NOMO-1 (cell line): ENCODE data around the gene CD55.
"Not testable (repeated sequence)": the region's sequence is repeated elsewhere in the genome, so short reads cannot be mapped to it uniquely, and the experiment has no call there.

Source experiments
- DNase-seq, 2 experiments: peaks; one replicate each; lab custom pipeline; 2025; ENCODE audit not compliant: unreplicated experiment in 2 of 2; lab: John Stamatoyannopoulos, UW

CD55 gene

DNA sequence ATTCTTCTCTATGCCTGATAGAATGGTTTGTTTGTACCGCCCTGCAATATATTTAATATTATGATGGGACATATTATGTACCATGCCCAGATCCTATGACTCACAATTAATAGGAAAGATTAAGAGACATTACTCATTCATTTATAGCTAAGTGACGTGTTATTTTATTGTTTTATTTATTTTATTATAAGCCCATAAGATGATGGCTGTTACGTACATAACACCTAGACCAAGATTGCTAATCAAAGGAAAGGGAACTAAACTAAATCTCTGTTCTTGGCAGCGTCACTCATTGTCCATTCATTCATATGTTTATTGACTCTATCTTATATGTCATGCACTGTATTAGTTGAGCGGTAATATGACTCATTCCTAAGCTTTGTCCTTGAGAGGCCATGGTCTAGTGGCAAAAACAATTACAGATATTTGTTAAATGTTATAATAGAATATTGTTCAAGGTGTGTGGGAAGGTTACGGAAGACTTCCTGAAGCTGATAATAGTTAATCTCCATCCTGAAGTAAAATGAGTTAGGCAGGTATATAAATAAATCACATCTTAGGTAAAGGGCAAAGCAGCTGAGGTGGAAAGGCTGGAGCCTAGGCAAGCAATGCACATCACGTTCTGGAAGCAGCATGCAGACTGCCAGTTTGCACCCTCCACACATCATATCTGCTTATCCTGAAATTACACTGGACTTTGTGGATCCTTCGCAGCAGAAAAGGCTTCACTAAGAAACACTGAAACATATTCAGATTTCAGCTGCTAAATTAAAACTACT, 16.6 kb upstream of the CD55 start:
- no peak for DNase-seq

DNA sequence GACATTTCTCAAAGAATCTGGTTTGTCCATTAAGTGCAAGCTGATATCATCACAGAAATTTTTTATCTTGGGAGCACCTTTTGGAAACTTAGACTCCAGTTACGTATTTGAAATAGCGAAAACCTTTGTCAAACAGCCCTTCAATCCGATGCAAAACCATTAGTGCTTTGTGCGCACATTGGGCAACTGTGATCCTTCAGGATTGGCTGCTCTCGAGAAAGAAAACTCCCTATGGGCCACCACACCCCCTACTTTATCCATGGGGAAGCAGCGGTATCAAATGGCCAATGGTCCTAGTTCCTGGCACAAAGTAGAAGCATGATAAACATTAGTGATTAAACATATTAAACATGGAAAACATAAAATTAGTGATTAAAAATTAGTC, 16.0 kb upstream of the CD55 start:
- no peak for DNase-seq

DNA sequence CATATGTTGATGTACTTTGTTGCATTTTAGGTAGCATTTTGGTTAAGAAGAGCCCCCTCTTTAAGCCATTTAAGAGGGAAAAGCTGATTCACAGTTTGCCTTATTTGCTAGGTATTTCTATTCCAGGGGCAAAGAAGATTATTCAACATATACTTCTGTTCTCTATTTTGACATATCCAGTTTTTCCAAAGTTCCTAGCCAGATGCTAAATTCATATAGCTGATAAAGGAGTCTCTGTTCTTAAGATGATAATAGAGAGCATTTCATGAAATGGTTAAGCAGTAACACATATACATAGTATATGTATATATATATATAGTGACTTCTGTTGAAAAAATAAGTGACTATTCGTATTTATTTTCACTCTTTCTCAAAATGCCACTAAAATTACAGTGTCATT, 15.5 kb upstream of the CD55 start:
- DNase-seq = no peak

DNA sequence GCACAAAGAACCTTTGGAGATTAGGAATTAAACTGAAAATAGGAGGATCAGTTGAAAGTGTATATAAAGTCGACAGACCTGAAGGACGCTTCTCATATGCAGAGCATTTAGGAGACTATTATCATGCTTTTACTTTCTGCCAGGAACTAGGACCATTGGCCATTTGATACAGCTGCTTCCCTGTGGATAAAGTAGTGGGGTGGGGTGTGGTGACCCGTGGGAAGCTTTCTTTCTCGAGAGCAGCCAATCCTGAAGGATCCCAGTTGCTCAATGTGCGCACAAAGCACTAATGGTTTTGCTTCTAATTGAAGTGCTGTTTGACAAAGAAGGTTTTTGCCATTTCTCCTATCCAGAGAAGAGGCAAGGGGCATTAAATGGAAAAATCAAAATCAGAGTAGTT, 14.9 kb upstream of the CD55 start:
- no peak for DNase-seq

DNA sequence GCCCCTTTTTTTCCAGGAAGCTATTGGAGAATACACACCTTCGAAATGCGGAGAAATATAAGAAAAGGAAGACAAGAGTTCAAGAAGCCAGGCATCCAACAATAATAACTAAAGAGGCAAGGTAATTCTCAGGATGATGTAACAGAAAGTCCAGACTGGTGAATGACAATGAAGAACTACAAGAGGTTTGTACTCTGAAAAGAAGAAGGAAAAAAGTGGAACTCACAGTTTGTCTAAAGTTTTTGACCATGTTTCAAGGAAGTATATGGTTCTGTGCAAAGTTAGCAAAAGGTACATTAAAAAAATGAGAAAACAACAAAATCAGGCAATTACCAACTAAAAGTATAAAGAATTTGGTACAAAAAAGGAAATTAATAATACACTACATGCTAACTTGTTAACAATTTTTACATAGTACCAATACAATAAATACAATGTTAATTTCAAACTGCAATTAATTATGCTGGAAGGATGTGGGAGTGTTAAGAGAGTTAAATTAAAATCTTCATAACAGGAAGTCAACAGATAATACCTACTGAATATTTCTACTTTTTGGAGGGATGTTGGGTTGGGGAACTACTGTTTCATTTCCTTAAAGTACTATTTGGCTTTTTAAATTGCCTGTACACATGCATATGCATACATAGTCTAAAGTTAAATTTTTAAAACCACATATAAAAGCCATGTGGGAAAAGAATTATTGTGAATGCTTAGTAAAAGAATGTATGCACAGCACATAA, 12.9 kb upstream of the CD55 start:
- peak; percentile 39 to 74 for DNase-seq

DNA sequence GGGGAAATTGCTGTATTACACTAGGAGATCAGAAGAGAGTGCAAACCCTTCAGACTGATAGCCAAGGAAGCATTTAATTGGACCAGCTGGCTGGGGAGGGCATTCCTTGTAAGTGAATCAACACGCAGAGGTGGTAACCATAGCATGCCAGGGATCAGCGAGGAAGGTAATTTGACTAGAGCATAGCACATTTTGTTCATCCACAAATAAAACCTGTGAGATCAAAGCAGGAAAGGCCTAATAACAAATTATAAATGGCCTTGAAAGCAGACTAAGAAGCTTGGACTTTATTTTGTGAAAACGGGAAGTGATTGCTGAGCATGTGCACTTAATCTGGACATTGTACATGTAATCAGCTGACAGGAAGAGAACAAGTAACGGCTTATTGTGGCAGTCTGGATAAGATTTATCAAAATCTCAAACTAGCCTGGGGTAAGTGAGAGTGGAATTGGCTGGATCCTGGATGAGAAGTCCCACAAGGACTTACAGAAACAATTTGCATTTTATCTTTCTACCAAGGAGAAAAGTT, 11.7 kb upstream of the CD55 start:
- peak; percentile 55 to 70 for DNase-seq

DNA sequence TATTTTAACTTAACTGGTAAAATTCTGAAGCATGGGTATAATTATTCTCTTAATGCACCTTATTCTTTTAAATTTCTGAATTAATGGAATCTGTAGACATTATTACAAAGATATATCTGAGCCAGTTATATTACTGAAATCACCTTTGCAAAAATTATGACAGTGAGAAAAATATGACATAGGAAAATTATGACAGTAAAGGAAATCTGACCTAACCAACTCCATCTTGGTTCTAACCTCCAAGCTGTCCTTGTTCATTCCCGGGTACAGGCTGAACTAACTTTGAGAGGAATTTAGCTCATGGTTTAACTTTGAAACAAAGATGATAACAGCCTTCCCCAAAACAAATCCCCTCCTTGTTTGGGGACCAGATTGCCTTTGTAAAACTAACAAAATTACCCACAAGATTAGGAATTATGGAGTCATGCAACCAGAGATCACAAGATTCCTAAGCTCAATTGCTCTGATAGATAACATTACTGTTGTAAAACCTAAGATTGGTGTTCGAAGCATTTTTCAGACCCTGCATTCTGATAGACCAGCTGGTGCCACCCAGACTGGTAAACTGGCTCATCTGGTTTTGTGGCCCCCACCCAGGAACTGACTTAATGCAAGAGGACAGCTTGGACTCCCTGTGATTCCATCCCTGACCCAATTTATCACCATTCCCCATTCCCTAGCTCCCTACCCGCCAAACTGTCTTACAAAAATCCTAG, 9.4 kb upstream of the CD55 start:
- DNase-seq = no peak

DNA sequence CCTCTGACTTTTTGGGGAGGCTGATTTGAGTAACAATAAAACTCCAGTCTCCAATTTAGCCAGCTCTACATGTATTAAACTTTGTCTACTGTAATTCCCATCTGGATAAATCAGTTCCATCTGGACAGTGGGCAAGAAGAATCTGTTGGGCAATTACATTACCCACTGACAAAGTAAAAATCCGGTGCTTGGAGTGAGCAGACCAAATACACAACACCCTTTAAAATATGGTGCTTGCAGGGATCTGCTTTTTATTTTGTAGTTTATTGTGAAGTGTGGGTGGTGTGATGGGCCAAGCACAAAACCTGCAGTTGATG, 8.9 kb upstream of the CD55 start:
- no peak for DNase-seq

DNA sequence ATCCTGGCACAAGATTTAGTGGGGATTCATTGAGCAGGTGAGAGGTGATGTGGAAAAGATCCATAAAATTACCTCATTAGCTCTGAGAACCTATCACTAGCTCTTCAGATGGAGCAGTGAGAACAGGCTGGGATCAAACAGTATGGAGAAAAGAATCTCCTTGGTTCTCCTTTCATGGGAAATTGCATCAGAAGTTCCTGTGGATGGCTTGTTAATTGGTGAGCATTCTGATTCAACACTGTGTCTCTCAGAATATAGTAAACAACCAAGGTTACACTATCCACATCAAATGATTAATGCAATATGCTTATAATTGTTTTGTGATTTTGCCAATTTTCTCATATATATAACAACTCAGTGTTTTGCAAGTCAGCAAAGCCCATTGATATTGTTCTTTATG, 8.3 kb upstream of the CD55 start:
- DNase-seq = peak in 1 of 2 experiments; percentile 15

DNA sequence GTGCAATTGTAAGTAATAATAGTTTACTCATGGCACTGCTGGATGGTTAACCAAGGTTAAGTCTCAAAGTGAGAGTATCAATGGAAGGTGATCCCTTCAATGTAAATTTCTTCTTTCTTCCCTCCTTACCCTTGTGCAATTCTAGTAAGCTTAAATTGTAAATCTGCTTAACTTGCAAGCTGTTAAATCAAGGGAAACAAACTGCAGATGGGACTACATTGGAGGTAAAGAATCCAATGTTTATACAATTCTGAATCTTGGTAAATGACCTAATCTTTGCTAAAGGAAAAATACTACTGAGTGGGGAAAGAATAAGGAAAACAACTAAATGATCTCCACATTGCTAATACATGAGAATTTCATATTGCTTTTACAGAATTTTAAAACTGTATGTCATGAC, 6.7 kb upstream of the CD55 start:
- DNase-seq = no peak

DNA sequence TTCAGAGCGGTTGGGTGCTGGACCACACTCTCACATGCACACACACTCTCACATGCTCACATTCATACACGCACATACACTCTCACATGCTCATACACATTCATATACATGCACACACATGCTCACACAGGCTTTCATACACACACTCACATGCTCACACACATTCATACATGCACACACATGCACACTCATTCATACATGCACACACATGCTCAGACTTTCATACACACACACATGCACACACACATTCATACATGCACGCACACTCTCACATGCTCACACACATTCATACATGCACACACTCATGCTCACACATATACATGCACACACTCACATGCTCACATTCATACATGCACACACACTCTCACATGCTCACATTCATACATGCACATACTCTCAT, 6.0 kb upstream of the CD55 start:
- no peak for DNase-seq

DNA sequence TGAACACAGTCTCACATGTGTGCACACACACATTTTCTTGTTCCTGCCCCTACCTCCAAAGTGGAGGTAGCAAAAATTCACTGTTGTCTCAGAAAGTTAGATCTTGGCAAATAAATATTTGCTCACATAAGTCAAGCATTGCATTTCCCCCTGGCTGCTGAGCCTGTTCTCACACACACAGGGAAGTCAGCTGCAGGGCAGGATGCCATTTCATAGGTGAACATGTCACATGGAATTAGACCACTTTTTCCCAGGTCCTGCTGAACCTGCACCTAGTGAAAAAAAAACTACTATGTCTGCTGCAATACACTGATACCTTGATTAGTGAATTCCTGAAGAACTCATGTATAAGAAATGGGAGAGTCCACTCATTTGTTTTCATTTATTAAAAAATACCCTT, 5.3 kb upstream of the CD55 start:
- no peak for DNase-seq

DNA sequence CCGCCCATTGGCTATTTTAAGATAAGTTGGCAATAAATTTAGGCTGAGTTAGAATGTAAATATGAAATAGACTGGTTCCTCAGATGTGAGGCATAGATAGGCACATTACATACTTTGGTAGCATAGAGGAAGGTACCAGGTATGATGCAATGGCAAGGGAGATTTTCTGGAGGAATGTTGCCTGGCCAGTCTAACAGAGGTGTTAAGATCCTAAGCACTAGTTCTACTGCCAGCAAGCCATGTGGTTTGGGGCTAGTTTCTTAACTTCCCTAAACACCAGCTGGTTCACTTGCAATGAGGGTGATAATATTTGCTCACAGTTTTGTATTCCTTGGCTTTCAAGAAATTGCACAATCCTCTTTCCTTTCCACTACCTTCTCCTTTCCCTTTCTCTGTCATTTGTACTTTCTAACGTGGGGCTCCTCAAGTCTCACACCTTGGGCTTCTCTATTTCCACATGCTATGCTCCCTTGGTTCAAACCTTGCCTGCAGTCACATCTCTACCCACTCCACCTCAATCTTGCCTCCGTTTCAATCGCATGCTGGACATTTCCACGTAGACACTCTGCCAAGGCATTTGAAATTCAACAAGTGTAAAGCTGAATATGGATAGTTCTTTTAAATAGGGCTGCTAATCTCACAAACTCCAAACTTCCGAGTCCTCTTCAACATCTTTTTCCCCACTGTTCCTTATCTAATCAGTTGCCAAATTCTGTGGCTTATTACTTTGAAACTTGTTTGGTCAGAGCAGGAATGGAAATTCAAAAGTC, 4.7 kb upstream of the CD55 start:
- DNase-seq = peak; percentile 73 to 89

DNA sequence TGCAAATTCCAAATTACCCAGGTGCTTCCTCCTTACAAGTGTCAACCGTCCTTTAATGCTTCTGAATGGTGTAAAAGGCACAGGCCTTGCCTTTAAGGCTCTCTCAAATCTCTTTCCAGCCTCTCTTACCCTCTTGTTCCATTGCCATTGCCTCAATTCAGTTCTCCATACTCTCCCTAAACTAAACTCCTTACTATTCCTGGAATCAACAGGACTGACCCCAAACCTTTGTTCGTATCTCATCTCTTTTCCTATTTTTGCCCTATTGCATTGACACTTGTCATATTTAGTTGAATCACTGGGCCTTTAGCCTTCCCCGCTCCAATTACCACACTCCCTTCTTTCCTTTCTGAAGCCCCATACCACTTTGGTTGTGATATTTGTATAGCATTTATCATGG, 3.9 kb upstream of the CD55 start:
- DNase-seq = no peak

DNA sequence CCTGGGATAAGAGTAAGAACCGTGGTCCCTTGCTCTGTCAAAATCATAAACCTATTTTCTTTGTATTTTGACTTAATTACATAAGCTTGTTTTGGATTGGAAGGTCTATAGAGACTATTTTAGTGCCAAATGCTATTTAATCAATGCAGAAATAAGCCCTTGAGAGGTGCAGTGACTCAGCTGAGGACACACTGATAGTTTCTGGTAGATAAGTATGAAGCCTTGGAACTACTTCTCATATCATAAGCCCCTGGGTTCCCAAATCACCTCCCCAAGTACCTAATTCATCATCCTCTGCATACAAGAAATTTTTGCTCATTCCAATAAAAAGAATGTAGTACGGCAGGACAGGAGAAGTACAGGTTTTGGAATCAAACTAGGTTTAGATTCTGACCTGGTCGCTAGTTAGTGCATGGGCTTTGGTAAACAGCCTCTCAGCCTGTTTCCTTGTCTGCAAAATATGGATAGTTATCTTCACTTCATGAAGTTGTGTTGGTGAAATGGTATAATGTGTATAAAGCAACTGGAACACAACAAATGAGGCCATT, 3.3 kb upstream of the CD55 start:
- no peak for DNase-seq

DNA sequence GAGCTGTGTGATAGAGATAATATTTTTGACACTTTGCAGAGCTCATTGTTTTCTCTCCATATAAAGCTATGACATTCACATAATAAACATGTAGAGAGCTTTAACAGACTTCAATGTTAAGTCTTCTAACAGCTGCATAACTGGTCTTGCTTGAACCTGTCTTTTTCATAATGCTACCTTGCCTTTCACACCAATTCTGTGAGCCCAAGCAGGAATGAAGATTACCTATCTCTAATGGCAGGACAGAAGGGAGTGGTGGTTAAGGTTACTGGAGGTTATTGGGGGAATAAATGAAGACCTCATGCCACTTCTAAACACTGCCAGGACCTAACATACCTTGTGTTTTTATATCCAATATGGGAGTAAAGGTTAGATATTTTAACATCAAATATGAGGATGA, 2.3 kb upstream of the CD55 start:
- no peak for DNase-seq

DNA sequence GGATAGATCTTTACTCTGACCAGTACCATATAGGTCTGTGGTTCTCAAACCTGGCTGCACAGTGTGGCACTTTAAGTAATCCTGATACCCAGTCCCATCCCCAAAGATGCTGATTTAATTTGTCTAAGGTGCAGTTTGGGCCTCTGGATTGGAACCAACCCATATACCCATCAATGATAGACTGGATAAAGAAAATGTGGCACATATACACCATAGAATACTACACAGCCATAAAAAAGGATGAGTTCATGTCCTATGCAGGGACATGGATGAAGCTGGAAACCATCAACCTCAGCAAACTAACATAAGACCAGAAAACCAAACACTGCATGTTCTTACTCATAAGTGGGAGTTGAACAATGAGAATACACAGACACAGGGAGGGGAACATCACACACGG, 1.4 kb upstream of the CD55 start:
- not testable (repeated sequence) for DNase-seq

DNA sequence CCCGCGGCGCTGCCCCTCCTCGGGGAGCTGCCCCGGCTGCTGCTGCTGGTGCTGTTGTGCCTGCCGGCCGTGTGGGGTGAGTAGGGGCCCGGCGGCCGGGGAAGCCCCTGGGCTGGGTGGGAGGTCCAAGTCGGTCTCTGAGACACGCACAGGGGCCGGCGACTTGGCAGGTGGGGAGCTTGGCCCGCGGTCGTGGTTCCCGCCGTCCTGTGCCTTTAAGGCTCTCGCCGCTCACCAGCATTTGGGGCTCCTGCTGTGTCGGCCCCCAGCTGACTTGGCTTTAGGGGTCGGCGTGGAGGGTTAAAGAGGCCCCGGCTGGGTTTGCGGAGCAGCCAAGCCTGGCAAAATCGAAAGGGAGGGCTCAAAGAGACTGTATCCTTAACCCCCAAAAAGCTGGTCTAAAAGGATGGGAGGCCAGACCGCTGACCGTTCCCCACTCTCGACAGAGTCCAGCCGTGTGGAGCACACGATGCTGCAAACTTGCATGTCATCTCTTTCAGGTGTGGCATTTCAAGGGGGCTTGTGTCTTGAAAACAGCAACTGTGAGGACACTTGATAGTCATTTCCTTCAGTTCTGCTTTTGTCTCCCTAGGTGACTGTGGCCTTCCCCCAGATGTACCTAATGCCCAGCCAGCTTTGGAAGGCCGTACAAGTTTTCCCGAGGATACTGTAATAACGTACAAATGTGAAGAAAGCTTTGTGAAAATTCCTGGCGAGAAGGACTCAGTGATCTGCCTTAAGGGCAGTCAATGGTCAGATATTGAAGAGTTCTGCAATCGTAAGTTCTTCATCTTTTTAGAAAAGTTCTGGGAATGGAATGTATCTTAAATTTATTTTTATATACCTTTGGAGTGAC, 540 bp downstream of the CD55 start:
- peak in 1 of 2 experiments; percentile 15 for DNase-seq

DNA sequence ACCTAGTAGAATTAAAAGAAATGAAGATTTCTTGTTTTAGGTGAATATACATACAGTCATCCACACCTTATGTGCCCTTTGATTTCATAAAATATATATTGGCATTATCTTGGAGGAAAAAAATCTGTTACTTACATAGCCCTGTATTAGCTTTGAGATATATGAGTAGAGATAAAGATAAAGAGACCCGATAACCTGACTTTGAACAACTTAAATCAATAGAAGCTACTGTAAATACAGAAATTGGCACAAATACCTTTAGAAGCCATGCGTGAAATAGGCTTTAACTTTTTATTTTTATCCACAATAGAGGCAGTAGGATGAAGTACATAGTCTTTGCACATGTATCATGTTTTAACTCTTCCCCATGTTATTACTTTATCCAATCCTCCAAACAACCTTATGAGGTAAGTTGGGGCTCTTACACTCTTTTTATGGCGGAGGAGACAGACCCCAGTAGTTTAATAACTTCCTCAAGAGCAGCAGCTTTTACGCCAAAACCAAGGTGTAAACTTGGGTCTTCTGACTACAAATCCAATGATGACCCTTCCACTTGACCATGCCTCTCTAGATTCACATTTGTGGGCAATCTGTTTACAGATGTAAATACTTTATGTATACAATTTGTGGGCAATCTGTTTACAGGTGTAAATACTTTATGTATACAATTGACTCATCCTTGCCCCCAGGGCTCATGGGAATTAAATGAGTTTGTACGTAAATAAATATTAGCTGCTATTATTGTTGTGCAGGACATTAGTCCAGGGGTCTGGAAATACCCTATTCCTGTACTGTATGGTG, 2.1 kb downstream of the CD55 start:
- DNase-seq = no peak
